NCI-H2196 (cell line): ENCODE data around the gene PTPRA.

Source experiments
- DNase-seq: peaks from one replicate; lab custom pipeline; 2025; ENCODE audit not compliant: unreplicated experiment; lab: John Stamatoyannopoulos, UW

Gene PTPRA

GRCh38 chr20:2851086-2851485 lies 22.2 kb upstream of the PTPRA start:
- no peak for DNase-seq

- no peak for DNase-seq
Measured at GRCh38 chr20:2858591-2858990, 14.7 kb upstream of the PTPRA start.

- peak; percentile 41 for DNase-seq
Measured at GRCh38 chr20:2859330-2860121, 13.8 kb upstream of the PTPRA start.

GRCh38 chr20:2864626-2865025 lies 8.7 kb upstream of the PTPRA start:
- no peak for DNase-seq

GRCh38 chr20:2865101-2865500 lies 8.2 kb upstream of the PTPRA start:
- no peak for DNase-seq

GRCh38 chr20:2865630-2866029 lies 7.7 kb upstream of the PTPRA start:
- DNase-seq: no peak

- no peak for DNase-seq
Measured at GRCh38 chr20:2866236-2866635, 7.0 kb upstream of the PTPRA start.

- no peak for DNase-seq
Measured at GRCh38 chr20:2867081-2867864, 6.0 kb upstream of the PTPRA start.

- DNase-seq: no peak
Measured at GRCh38 chr20:2869381-2869780, 3.9 kb upstream of the PTPRA start.

GRCh38 chr20:2871111-2871465 lies 2.2 kb upstream of the PTPRA start:
- DNase-seq: no peak

GRCh38 chr20:2871661-2872458 lies 1.4 kb upstream of the PTPRA start:
- DNase-seq: no peak

- DNase-seq: peak; percentile 47
Measured at GRCh38 chr20:2872459-2873009, 747 bp upstream of the PTPRA start.

- no peak for DNase-seq
Measured at GRCh38 chr20:2873747-2874041, 413 bp downstream of the PTPRA start.

- no peak for DNase-seq
Measured at GRCh38 chr20:2874456-2874855, 1.2 kb downstream of the PTPRA start.

GRCh38 chr20:2875690-2876203 lies 2.5 kb downstream of the PTPRA start:
- no peak for DNase-seq

- no peak for DNase-seq
Measured at GRCh38 chr20:2878515-2878914, 5.2 kb downstream of the PTPRA start.

- no peak for DNase-seq
Measured at GRCh38 chr20:2879146-2879545, 5.9 kb downstream of the PTPRA start.

- DNase-seq: no peak
Measured at GRCh38 chr20:2880650-2881049, 7.4 kb downstream of the PTPRA start.

- DNase-seq: no peak
Measured at GRCh38 chr20:2883726-2884637, 10.7 kb downstream of the PTPRA start.

- no peak for DNase-seq
Measured at GRCh38 chr20:2887715-2888114, 14.4 kb downstream of the PTPRA start.
